MCF 10A (cell line): ENCODE data around the gene ME3. TPM values are rescaled to one million over a fixed set of nuclear protein-coding genes. Genes with fewer than 3 reads are reported as not detected.

Experiments
- BruUV-seq: library from RNA; stranded (reverse); fragments of 400-500 nt; replicated peaks from 2 replicates; lab custom pipeline; 2021; lab: Mats Ljungman, UMichigan
- CTCF ChIA-PET: fragments of 300-600 bp; sonication (Branson Sonifier 250); formaldehyde crosslinking; extraction: SDS; loops from one replicate; lab custom pipeline; 2021; ENCODE audit warnings: antibody characterized with exemption, inconsistent platforms; lab: Yijun Ruan, JAX
- POLR2A ChIA-PET: fragments of 300-600, 350-650 bp; sonication (Branson Sonifier 250); formaldehyde crosslinking; extraction: SDS; loops from one replicate; lab custom pipeline; 2020; ENCODE audit warnings: antibody characterized with exemption, inconsistent platforms; lab: Yijun Ruan, JAX
- DNase-seq: peaks from one replicate; pipeline ENCODE4 v3.0.0-alpha.2; 2018; ENCODE audit not compliant: unreplicated experiment
- H3K27ac Mint-ChIP-seq: one replicate; pipeline ENCODE4 v1.8.0; 2022; ENCODE audit warnings: mild to moderate bottlenecking, low read depth, mixed read lengths; ENCODE audit not compliant: unreplicated experiment
- H3K27me3 Mint-ChIP-seq: one replicate; pipeline ENCODE4 v1.8.0; 2022; ENCODE audit warnings: mixed read lengths; ENCODE audit not compliant: insufficient read depth, unreplicated experiment
- H3K36me3 Mint-ChIP-seq: one replicate; pipeline ENCODE4 v1.8.0; 2022; ENCODE audit warnings: mild to moderate bottlenecking, moderate library complexity, mixed read lengths; ENCODE audit not compliant: insufficient read depth, unreplicated experiment
- H3K4me1 Mint-ChIP-seq: one replicate; pipeline ENCODE4 v1.8.0; 2022; ENCODE audit warnings: mixed read lengths; ENCODE audit not compliant: insufficient read depth, unreplicated experiment
- H3K4me3 Mint-ChIP-seq: one replicate; pipeline ENCODE4 v1.8.0; 2022; ENCODE audit warnings: mild to moderate bottlenecking, moderate library complexity, mixed read lengths; ENCODE audit not compliant: unreplicated experiment
- H3K9me3 Mint-ChIP-seq: one replicate; pipeline ENCODE4 v1.8.0; 2022; ENCODE audit warnings: mixed read lengths; ENCODE audit not compliant: unreplicated experiment
- CTCF ChIP-seq: fragments of 200-600 bp; IDR thresholded peaks from one replicate; pipeline ENCODE4 v1.8.0; 2022; ENCODE audit warnings: antibody characterized with exemption, mild to moderate bottlenecking; ENCODE audit not compliant: unreplicated experiment
- intact Hi-C: fragments of 100-400 bp; cut with micrococcal nuclease; formaldehyde crosslinking; loops from 2 replicates; pipeline ENCODE4 v1.14.1; 2022
- total RNA-seq: library from RNA; stranded (reverse); gene quantifications from 2 replicates; pipeline ENCODE4 v1.2.3, GENCODE V29; 2022

ME3 gene
- total RNA-seq, 1 experiment from 2014 or later = not detected

- no peaks in the 10 kb centered on the region for H3K27me3 Mint-ChIP-seq
- H3K27ac Mint-ChIP-seq = no peak overlapping the region
- no peaks in the 10 kb centered on the region for H3K36me3 Mint-ChIP-seq
- no TSS peak for BruUV-seq
- intact Hi-C loops = no loop called here
- DNase-seq = no peak
- no peak overlapping the region for H3K4me3 Mint-ChIP-seq
- CTCF ChIA-PET = interaction anchor here (0.6 to 1.2 kb wide), 3 partner anchors 17 to 20 kb away, joined by 3 to 4 read pairs (median 3); no protein-coding TSS in a partner anchor
- H3K9me3 Mint-ChIP-seq = no peaks in the 10 kb centered on the region
- H3K4me1 Mint-ChIP-seq = peaks cover 10% of the 10 kb centered on the region
- POLR2A ChIA-PET = no interaction called here
- no peak for TF ChIP-seq CTCF
Observed at GRCh38 chr11:86676010-86676409, 3.6 kb upstream of the ME3 start.

- peaks cover 10% of the 10 kb centered on the region for H3K4me1 Mint-ChIP-seq
- CTCF ChIA-PET = interaction anchor here (0.6 kb wide), 1 partner anchor 110 kb away, joined by 3 read pairs; no protein-coding TSS in a partner anchor
- H3K9me3 Mint-ChIP-seq = no peaks in the 10 kb centered on the region
- no peaks in the 10 kb centered on the region for H3K36me3 Mint-ChIP-seq
- no peaks in the 10 kb centered on the region for H3K27me3 Mint-ChIP-seq
- POLR2A ChIA-PET = interaction anchor here (1.4 kb wide), 1 partner anchor 9 kb away, joined by 3 read pairs; no protein-coding TSS in a partner anchor
- no TSS peak for BruUV-seq
- TF ChIP-seq CTCF = no peak
- intact Hi-C loops = no loop called here
- no peak overlapping the region for H3K27ac Mint-ChIP-seq
- H3K4me3 Mint-ChIP-seq = no peak overlapping the region
- no peak for DNase-seq
Observed at GRCh38 chr11:86675017-86675416, 2.6 kb upstream of the ME3 start.

GRCh38 chr11:86673872-86674750 is 1.7 kb upstream of the ME3 start:
- Mint-ChIP-seq H3K36me3 (no peaks in the 10 kb centered on the region), H3K4me3 (no peak overlapping the region)

More at GRCh38 chr11:86673872-86674750, 1.7 kb upstream of the ME3 start:
- DNase-seq = no peak
- no peaks in the 10 kb centered on the region for H3K9me3 Mint-ChIP-seq
- POLR2A ChIA-PET = interaction anchor here (1.4 kb wide), 1 partner anchor 8 kb away, joined by 3 read pairs; no protein-coding TSS in a partner anchor
- no peak for TF ChIP-seq CTCF
- no TSS peak for BruUV-seq
- peaks cover 10% of the 10 kb centered on the region for H3K4me1 Mint-ChIP-seq
- H3K27me3 Mint-ChIP-seq = no peaks in the 10 kb centered on the region
- CTCF ChIA-PET = interaction anchor here (0.6 to 0.8 kb wide), 2 partner anchors 111 to 351 kb away, joined by 3 read pairs; no protein-coding TSS in a partner anchor
- H3K27ac Mint-ChIP-seq = no peak overlapping the region
- intact Hi-C loops = loop anchor here (5.0 kb wide), 1 partner anchor 128 kb away; the partner anchor contains the start of gene PRSS23
